GM18907 (cell line): Measurements from ENCODE around the gene RAB41.
"Not testable (repeated sequence)": the region's sequence is repeated elsewhere in the genome, so short reads cannot be mapped to it uniquely, and the experiment has no call there.

Experiments
- ATAC-seq: cut with Tn5 transposase; IDR thresholded peaks from one replicate; pipeline ENCODE4 v1.9.1; 2021; ENCODE audit warnings: mild to moderate bottlenecking, moderate library complexity; ENCODE audit not compliant: unreplicated experiment

The RAB41 gene

DNA sequence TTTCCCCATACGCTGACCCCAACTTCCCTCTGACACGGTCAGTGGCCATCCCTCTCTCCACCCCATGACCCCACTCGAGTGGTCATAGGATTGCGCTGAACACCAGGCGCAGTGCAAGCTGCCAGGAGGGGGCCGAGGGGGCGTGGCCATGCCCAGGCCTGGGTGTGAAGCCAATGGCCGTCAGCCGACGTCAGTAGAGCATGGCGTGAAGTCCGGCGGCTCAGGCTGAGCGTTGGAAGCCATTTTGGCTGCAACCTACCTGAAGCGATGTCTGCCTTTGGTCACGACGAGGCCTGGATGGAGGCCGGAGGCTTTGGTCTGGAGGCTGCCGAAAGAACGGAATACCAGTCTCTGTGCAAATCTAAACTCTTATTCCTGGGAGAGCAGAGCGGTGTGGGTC, at the start of gene RAB41:
RAB41 (plus strand) TSS at position 222 of the 400 bp plus-strand sequence; CDS start at position 268, 46 bp downstream.
- no peak for ATAC-seq

DNA sequence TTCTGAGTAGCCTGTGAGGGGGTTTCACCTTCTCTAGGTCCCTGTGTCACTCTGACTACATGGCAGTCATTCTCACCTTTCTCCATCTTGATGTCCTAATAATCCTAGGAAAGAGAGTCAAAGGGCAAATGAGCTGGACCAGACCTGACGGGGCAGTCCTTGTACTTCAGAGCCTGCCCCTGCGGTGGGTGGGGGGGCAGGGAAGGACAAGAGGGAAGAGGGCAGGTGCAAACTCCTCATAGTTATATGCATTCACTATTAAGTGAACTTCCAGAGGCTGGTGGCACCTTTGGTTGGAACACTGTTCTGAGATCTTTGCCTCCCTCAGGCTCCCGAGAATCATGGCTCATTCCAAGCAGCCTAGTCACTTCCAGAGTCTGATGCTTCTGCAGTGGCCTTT, 47.6 kb upstream of the RAB41 start, which contains the start of gene AWAT1:
AWAT1 (plus strand) TSS at position 301 of the 400 bp plus-strand sequence; CDS start at position 342, 41 bp downstream.
- no peak for ATAC-seq

DNA sequence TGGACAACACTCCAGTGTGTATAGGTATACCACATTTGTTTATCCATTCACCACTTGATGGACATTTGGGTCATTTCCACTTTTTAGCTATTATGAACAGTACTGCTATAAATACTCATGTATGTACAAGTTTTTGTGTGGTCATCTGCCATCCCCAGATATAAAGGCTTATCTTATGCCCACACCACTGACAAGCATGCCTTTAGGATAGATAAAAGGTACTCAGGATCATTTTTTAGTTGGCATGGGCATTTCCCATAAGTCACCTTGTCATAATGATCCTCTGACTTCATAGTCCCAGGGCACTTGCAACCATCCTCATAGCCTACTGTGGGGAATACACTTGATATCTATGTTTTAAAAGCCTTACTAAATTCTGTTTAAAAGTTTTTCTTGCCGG, 41.2 kb upstream of the RAB41 start:
- no peak for ATAC-seq

DNA sequence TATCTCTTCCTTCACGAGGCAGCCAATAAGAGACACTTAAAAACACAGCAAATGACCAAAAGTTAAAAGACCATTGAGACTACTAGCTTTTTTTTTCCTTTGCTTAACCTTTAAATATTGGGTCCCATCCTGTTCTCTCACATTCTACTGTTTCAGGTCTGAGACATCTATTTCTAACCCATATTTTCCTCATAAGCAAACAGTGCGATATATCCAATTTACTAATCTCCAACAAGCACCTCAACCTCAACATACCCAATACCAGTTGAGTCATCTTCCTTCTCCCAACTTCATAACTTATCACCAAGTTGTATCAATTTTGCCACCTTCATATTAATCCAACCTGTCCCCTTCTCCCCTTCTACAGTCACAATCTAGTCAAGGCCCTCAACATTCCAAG, 40.5 kb upstream of the RAB41 start:
- ATAC-seq, result no peak

DNA sequence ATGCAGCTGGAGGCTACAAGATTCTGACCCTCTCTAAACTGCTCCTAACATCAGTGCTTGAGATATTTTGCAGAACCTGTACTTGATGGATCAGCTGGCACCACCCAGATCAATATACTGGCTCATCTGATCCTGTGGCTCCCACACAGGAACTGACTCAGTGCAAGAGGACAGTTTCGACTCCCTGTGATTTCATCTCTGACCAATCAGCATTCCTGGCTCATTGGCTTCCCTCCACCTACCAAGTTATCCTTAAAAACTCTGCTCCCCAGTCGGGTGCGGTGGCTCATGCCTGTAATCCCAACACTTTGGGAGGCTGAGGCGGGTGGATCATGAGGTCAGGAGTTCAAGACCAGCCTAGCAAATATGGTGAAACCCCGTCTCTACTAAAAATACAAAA, 38.4 kb upstream of the RAB41 start:
- not testable (repeated sequence) for ATAC-seq

DNA sequence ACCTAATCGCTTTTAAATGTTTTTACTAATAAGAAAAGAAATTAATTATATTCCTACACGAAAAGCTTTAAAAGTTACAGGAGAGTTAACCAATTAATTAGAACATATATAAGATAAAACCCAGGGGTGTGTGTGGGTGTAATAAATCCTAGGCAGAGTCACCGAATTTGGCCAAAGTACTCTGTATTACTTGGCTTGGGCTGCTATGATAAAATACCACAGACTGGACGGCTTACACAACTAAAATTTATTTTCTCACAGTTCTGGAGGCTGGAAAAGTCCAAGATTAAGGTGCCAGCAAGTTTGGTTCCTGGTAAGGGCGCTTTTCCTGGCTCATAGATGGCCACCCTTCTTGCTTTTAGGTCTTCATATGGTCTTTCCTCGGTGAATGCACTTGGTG, 37.1 kb upstream of the RAB41 start:
- no peak for ATAC-seq

DNA sequence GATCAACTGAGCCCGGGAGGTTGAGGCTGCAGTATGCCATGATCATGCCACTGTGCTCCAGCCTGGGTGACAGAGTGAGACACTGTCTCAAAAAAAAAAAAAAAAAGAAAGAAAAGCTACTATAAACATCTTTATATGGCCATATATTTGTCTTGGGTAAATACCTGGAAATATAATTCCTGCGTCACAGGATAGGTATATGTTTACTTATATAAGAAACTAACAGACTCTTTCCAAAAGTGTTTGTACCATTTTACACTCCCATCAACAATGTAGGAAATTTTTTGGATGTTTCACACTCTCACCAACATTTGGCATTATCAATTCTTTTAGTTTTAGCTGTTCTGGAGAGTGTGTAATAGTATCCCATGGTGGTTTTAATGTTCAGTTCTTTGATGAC, 34.7 kb upstream of the RAB41 start:
- no peak for ATAC-seq

DNA sequence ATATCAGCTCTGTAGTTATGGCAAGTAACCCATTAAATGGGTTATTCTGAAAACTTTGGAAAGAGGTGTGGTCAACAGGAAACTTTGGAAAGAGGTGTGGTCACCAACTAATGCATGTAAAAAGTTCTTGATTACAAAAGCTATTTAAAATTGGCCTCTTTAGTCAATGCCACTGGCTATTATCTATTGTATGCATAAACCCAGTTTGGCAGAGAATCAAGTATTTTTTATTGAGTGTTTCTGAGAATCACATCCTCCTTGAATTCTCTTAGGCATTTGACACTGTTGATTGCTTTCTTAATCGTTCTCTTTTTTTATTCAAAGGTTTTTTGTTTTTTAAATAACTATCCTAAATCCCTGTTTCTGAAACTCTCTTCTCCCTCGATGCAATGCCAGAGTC, 29.5 kb upstream of the RAB41 start:
- no peak for ATAC-seq

DNA sequence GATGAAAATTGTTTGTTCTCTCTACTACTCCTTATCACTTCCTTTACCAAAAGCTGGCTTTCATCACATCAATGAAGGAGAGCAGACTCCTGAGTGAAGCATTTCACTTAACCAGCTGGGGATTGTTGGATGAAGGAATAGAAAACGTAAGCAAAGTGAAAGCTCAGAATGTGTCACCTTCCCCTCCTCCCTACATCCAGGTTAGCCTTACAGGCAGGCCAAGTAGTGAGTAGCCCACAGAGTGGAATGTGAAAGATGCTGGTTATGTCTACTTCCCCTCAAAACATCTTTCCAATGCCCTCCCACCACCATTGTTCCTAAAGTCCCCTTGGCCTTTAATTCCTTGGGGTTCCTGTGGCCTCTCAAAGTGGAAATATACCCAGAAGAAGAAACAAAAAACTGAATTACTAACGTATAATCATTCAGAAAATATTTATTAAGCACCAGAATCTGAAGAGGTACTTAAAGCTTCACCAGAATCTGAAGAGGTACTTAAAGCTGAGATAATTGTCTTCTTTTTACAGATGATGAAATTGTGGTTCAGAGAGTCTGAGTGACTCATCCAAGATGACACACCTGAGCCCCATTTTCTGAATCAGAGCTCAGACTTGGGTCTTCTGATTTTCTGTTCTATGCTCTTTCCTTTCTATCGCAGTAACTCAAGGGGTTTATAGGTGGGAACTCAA, 28.5 kb upstream of the RAB41 start:
- ATAC-seq, result no peak

DNA sequence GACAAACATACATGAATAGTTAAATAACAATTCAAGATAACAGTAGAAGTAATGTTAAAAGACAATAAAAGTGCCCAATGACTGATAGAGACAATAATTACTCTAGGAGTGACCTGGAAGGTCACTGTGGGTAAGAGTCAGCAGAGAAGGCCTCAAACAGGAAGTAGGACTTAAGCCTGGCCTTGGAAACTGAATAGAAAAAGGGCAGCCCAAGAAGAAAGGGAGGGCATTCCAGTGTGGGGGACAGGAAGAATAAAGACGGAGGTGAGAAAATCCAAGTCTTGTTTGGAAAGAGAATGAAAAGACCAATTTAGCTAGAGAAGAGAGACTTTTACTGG, 27.9 kb upstream of the RAB41 start:
- no peak for ATAC-seq

DNA sequence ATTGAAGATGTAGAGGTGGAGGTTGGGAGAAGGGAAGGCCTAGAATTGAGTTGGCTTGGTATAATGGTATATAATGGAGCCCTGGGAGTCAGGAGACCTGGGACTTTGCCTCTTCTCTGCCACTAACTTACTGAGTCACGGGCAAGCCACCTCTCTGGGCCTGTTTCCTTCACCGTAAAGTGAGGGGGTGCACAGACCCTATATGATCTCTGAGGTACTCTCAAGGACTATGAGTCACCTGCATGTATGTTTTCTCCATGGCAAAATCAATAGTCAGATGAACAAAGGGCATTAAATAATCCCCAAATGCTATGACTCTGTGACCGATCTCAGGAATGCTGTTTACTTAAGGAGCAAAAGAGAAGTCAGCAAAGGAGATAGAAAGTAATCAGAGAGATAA, 27.1 kb upstream of the RAB41 start:
- ATAC-seq, result no peak

DNA sequence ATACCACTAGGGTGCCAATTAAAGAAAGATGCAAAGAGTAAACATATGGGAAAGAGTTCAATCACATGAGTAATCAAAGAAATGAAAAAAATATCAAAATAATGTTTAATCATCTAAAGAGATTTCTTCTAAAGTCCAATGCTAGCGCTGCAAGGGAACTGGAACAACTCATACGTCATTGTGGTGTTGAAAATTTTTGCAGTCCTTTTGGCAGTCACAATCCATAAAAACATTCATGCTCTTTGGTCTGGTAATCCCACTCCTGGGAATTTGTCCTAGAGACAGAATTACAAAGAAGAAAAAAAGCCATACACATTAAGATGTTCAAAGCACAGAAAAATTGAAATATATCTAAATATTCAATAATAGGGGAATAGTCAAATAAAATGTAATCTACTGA, 26.5 kb upstream of the RAB41 start:
- ATAC-seq, result no peak

DNA sequence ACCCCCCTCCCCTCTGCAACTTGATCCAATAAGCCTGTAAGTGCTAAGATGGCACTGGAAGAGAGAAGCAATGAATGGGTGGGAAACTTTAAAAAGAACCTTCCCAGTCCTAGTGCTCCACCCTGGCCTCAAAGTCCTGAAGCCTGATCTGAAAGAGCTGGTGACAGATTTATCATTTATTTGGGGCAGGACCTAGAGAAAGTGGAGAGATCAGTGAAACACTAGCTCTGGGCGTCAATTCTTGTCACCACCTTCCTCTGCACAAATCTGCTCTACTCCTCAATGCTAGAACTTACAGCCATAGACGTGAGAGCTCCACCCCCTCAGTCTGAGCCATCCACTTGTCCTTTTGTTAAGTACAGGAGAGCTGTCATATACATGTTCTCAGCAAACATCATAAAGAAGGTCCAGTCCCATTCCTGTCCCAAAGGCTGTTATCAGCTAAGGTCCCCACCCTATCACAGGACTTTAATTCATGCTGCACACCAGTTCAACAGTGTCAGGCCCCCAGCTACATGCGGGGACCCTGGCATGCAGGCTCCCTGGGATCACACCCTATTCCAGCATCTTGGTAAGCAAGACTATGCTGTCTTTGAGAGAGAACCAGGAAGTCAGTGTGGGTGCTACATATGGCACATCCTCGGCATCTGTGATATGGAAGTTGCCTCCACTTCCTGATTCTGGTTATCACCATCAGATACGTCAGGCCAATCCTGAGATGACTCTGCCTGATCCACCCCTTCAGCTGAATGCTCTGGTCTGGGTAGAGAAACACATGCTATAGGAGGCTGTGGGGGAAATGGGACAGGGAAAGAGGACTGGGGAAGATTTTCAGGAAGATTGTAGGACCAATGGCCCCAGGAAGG, 24.3 kb upstream of the RAB41 start:
- no peak for ATAC-seq

DNA sequence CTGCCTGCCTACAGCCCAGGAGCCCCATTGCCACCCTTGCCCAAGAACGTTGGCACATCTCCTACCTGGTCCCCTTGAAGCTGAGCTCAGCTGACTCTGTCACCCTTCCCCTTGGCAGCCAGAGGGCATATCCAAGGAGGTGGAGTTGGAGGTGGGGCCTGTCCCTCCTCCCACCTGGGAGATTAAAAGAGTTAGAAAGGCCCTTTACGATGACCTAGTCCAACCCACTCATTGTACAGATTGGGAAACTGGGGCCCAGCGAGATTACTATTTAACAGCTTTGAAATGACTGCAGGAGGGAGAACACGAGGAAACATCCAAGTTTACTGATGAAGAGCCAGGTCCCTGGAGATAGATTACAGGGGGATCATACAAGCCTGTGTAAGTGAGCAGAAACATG, 21.9 kb upstream of the RAB41 start, which contains the start of gene P2RY4:
P2RY4 (minus strand) TSS at position 101 of the 400 bp plus-strand sequence. CDS start 580 bp downstream, outside the sequence.
- ATAC-seq, result no peak

DNA sequence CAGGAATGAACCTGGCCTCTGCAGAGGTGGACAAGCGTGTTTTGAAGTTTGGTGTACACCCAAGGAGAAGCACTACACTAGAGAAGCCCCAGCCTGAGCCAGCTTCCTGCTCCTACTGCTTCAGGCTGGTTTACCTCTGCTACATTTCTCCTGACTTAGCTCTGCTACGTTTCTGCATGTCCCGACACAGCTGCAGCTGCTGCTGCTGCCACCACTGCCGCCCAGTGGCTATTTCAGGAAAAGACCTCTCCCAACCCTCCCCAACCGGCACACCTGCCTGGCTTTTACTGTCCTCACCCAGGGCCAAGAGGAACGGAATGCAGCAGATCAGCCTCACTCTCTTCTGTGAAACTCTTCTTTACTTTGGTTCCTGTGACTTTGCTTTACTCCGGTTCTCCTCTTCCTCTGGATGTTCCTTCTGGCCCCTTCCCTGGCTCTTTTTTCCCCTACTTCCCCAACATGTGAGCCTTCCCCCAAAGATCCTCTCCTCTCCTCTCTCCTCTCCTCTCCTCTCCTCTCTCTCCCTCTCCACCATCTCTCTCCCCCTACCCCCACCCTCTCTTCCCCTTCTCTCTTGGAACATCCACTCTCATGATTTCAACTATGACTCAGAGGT, 18.9 kb upstream of the RAB41 start:
- peak; percentile 65 for ATAC-seq

DNA sequence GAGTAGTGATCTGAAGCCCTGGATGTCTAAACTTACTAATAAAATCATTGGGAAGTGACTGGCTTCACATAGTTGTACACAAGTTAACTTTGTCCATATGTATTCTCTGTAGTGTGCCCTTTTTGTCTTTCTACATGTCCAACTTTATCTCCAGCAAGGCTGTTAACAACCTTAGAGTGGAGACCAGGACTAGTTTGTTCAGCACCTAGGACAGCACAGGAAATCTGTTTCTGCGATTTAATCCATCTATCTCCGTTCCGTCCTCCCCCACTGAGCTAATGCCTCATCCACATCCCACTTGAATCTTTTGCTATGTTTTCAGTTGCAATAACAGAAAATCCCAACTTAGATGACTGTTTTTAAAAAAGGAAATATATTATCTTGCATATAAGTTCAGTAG, 17.2 kb upstream of the RAB41 start:
- ATAC-seq, result no peak

DNA sequence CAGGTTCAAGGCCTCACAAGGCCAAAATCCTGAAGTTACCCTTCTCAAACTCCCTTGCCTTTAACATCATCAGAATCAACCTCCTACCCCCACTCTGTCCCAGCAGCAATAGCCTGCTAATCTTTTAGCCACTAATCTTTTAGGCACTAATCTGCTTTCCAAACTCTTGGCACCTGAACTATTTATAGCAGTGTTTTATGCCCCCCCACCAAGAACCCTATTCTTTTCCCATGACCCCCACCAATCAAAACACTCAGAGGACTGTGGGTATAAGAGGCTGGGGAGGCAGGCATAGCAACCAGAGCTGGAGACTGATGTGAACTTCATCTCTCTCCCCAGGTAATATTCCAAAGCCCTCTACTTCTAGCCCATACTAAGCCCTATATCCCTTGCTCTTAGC, 13.9 kb upstream of the RAB41 start, which contains the start of gene ARR3:
ARR3 (plus strand) TSS at position 301 of the 400 bp plus-strand sequence. CDS start 1,052 bp downstream, outside the sequence.
- ATAC-seq, result no peak

DNA sequence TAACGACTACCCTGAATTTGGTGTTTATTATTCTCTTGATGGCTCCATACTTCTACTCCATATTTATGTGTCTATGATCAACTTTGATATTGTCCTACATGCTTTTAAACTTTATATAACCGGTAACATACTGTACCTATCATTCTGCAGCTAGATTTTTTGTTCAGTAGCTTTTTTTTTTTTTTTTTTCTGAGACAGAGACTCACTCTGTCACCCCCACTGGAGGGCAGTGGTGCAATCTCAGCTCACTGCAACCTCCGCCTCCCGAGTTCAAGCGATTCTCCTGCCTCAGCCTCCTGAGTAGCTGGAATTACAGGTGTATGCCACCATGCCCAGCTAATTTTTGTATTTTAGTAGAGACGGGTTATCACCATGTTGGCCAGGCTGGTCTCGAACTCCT, 7.9 kb upstream of the RAB41 start:
- not testable (repeated sequence) for ATAC-seq

DNA sequence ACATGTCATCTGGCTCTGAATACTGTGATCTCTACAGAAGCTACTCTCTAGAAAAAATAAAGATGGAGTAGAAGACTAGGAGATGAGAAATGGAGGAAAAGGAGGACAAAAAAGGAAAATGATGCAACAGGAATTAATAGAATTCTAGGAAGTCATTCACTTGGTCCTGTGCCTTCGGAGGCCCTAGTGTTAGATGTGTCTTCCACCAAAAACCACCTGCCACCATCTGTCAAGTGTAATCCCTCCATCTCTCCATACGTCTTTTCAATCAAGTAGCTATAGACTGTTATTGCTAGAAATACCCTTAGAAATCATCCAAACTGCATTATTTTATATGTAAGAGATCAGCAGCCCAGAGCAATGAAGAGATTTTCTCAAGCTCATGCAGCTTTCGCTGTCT, 2.9 kb upstream of the RAB41 start:
- no peak for ATAC-seq

DNA sequence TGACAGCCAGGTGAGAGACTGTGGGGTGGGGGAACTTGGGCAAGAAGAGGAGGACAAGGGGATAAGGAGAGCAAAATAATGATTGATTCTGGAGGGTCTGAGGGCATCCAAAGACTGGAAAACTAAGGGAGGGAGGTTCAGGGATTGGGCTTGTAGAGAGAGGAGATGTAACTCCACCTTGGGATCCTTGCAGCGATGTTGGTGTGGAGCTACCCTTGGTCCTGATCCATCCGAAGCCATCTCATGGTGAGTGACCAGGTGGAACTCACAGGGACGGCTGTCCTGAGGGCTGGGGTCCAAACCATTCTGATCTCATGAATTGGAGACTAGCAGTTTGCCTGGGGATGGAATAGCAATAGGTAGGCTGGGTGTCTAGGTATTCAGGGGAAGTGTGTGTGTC, 1.4 kb upstream of the RAB41 start:
- no peak for ATAC-seq

DNA sequence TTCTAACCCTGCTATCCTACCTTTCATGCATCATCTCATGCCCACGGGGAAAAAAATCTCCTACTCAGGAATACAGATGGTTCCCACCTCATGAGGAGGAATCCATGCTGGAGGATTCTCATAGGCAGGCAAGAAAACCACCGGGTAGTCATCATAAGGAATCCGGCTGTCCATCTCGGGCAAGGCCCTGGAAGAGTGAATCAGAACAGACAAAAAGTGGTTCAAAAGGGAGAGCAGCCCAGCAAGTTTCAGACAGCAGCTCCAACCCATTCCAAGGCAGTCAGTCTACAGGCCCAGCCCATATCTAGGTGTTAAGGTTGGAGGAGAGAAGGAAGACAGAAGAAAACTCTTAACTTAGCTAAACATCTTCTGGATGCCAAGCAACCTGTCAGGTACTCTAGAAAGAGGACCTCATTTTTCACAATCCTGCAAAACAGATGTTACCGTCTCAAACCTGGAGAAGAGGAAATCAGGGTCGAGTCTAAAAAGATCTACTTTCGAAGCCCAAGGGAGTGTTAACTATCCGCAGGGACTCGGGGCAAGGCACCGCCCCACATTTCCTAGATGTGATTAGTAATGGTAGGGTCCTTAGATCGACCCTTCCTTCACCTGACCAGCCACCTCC, 7.3 kb downstream of the RAB41 start:
- no peak for ATAC-seq
